H1 (cell line): Measurements from ENCODE around the gene GPR160. TPM values are rescaled to one million over a fixed set of nuclear protein-coding genes. Genes with fewer than 3 reads are reported as not detected.

Experiments used
- CTCF ChIA-PET: fragments of 300-600 bp; sonication (Branson Sonifier 250); formaldehyde crosslinking; loops from one replicate; lab custom pipeline; 2021; ENCODE audit not compliant: partially characterized antibody; lab: Charles Lee
- POLR2A ChIA-PET: fragments of 300-600 bp; sonication (Branson Sonifier 250); formaldehyde crosslinking; loops from one replicate; lab custom pipeline; 2021; ENCODE audit warnings: inconsistent platforms; ENCODE audit not compliant: partially characterized antibody; lab: Charles Lee
- DNase-seq, 2 experiments: peaks; one replicate each; pipeline versions ENCODE4 v3.0.0 to v3.0.0-alpha.2; 2010 to 2022; ENCODE audit warnings: low spot score in 2 of 2, low read depth in 1 of 2, mixed read lengths in 1 of 2
- FAIRE-seq: peaks from 2 replicates; lab custom pipeline; 2011; peaks lifted over from hg19 to GRCh38; lab: Jason Lieb, UNC
- H2AFZ ChIP-seq: 2 replicates; pipeline ENCODE4 v1.8.1; 2012; ENCODE audit warnings: low read length, inconsistent platforms
- H2AK5ac ChIP-seq: 2 replicates; pipeline ENCODE4 v1.6.1; 2013; ENCODE audit warnings: low read depth, low read length
- H2BK120ac ChIP-seq: replicated peaks from 2 replicates; pipeline ENCODE3; 2013; ENCODE audit warnings: low read depth, low read length, inconsistent platforms
- H2BK12ac ChIP-seq: 2 replicates; pipeline ENCODE4 v1.6.1; 2013; ENCODE audit warnings: low read depth, low read length
- H2BK15ac ChIP-seq: 2 replicates; pipeline ENCODE4 v1.6.1; 2013; ENCODE audit warnings: low read length
- H2BK20ac ChIP-seq: 2 replicates; pipeline ENCODE4 v1.6.1; 2013; ENCODE audit warnings: low read length
- H2BK5ac ChIP-seq: 2 replicates; pipeline ENCODE4 v1.6.1; 2013; ENCODE audit warnings: low read depth, low read length
- H3K14ac ChIP-seq: 2 replicates; pipeline ENCODE4 v1.6.1; 2013; ENCODE audit warnings: inconsistent platforms; ENCODE audit not compliant: insufficient read length
- H3K18ac ChIP-seq: 2 replicates; pipeline ENCODE4 v1.6.1; 2013; ENCODE audit warnings: low read length; ENCODE audit errors: extremely low read depth
- H3K23ac ChIP-seq: 2 replicates; pipeline ENCODE4 v1.6.1; 2013; ENCODE audit warnings: inconsistent platforms; ENCODE audit not compliant: insufficient read length
- H3K23me2 ChIP-seq: 2 replicates; pipeline ENCODE4 v1.6.1; 2013; ENCODE audit warnings: low read depth, low read length
- H3K27ac ChIP-seq: 2 replicates; pipeline ENCODE4 v1.6.1; 2011; ENCODE audit warnings: low read depth, low read length, inconsistent platforms
- H3K27me3 ChIP-seq, 4 experiments: replicated peaks in 1 of 4; 1 replicate in 1 of 4; 2 replicates in 3 of 4; pipeline versions ENCODE4 v1.6.1 to v1.8.1; 2011 to 2013; ENCODE audit warnings: low read length in 3 of 4, mild to moderate bottlenecking in 3 of 4, inconsistent platforms in 2 of 4, mixed read lengths in 2 of 4, moderate library complexity in 1 of 4; ENCODE audit not compliant: control insufficient read depth in 3 of 4, insufficient read depth in 3 of 4; ENCODE audit errors: extremely low read depth in 1 of 4
- H3K36me3 ChIP-seq, 4 experiments: 2 replicates each; pipeline versions ENCODE4 v1.6.1 to v1.8.1; 2011 to 2013; ENCODE audit warnings: mild to moderate bottlenecking in 4 of 4, low read length in 3 of 4, moderate library complexity in 2 of 4, control low read depth in 1 of 4, inconsistent platforms in 1 of 4; ENCODE audit not compliant: insufficient read depth in 4 of 4, control insufficient read depth in 2 of 4
- H3K4ac ChIP-seq: replicated peaks from 2 replicates; pipeline ENCODE3; 2013; ENCODE audit warnings: low read length, low read depth, mixed read lengths, inconsistent platforms; ENCODE audit not compliant: insufficient read length
- H3K4me1 ChIP-seq, 4 experiments: replicated peaks in 1 of 4; 1 replicate in 1 of 4; 2 replicates in 3 of 4; pipeline versions ENCODE4 v1.6.1 to v1.8.1; 2011 to 2013; ENCODE audit warnings: low read length in 3 of 4, inconsistent platforms in 2 of 4, mixed read lengths in 1 of 4; ENCODE audit not compliant: insufficient read depth in 4 of 4, control insufficient read depth in 3 of 4
- H3K4me2 ChIP-seq, 2 experiments: 2 replicates each; pipeline versions ENCODE4 v1.6.1 to v1.8.1; 2011 to 2013; ENCODE audit warnings: low read depth in 2 of 2, low read length in 2 of 2, control low read depth in 1 of 2, inconsistent platforms in 1 of 2, mild to moderate bottlenecking in 1 of 2; ENCODE audit not compliant: insufficient read depth in 1 of 2
- H3K4me3 ChIP-seq, 4 experiments: fragments of 200-600, 300-600 bp in 1 of 4; sonication (generic), shearing (Covaris generic), sonication (Bioruptor Twin) in 1 of 4; 2 replicates each; pipeline versions ENCODE4 v1.5.1 to v1.8.1; 2011 to 2016; ENCODE audit warnings: low read length in 4 of 4, low read depth in 3 of 4, control low read depth in 2 of 4, inconsistent platforms in 2 of 4, mild to moderate bottlenecking in 2 of 4, mixed read lengths in 1 of 4, moderate library complexity in 1 of 4; ENCODE audit not compliant: insufficient read depth in 2 of 4; ENCODE audit errors: extremely low read depth in 1 of 4
- H3K56ac ChIP-seq: replicated peaks from 2 replicates; pipeline ENCODE3; 2013; ENCODE audit warnings: low read depth, mild to moderate bottlenecking, mixed read lengths, low read length, inconsistent platforms; ENCODE audit not compliant: insufficient read length
- H3K79me1 ChIP-seq: 2 replicates; pipeline ENCODE4 v1.6.1; 2013; ENCODE audit warnings: low read depth, low read length, control low read depth
- H3K79me2 ChIP-seq, 2 experiments: 2 replicates each; pipeline versions ENCODE4 v1.6.1 to v1.8.1; 2012 to 2013; ENCODE audit warnings: low read length in 2 of 2, mild to moderate bottlenecking in 2 of 2, inconsistent platforms in 1 of 2; ENCODE audit not compliant: insufficient read depth in 2 of 2, control insufficient read depth in 1 of 2
- H3K9ac ChIP-seq, 4 experiments: replicated peaks in 1 of 4; 1 replicate in 1 of 4; 2 replicates in 3 of 4; pipeline versions ENCODE4 v1.6.1 to v1.8.1; 2011 to 2013; ENCODE audit warnings: low read depth in 3 of 4, low read length in 3 of 4, control low read depth in 2 of 4, mild to moderate bottlenecking in 2 of 4, moderate library complexity in 2 of 4, inconsistent platforms in 1 of 4; ENCODE audit errors: extremely low read depth in 1 of 4
- H3K9me3 ChIP-seq, 2 experiments: 2 replicates each; pipeline versions ENCODE4 v1.6.1 to v1.8.1; 2012 to 2013; ENCODE audit warnings: mild to moderate bottlenecking in 2 of 2, moderate library complexity in 2 of 2, control low read depth in 1 of 2, inconsistent platforms in 1 of 2, low read depth in 1 of 2, low read length in 1 of 2, mixed read lengths in 1 of 2; ENCODE audit not compliant: insufficient read depth in 2 of 2
- H4K20me1 ChIP-seq, 2 experiments: replicated peaks in 1 of 2; 2 replicates each; pipeline versions ENCODE3 to v1.8.1; 2011 to 2013; ENCODE audit warnings: inconsistent platforms in 2 of 2, low read length in 2 of 2, mild to moderate bottlenecking in 1 of 2; ENCODE audit not compliant: insufficient read depth in 2 of 2, control insufficient read depth in 1 of 2
- H4K5ac ChIP-seq: 2 replicates; pipeline ENCODE4 v1.6.1; 2013; ENCODE audit warnings: low read length, low read depth, mixed read lengths, inconsistent platforms; ENCODE audit not compliant: insufficient read length
- H4K8ac ChIP-seq: 2 replicates; pipeline ENCODE4 v1.8.0; 2013; ENCODE audit warnings: mild to moderate bottlenecking, moderate library complexity, low read length, inconsistent platforms; ENCODE audit not compliant: insufficient read depth; ENCODE audit errors: extremely low read depth
- H4K91ac ChIP-seq: replicated peaks from 2 replicates; pipeline ENCODE3; 2013; ENCODE audit warnings: low read length, mixed read lengths, inconsistent platforms; ENCODE audit not compliant: insufficient read length
- CHD2 ChIP-seq: IDR thresholded peaks from 2 replicates; pipeline ENCODE4 v1.6.1; 2012; ENCODE audit warnings: low read length, improper control_type of control experiment
- JUN ChIP-seq: IDR thresholded peaks from 2 replicates; pipeline ENCODE4 v1.6.1; 2011; ENCODE audit warnings: low read depth, mild to moderate bottlenecking, improper control_type of control experiment, low read length
- RNF2 ChIP-seq: fragments of 200-900, 300-1000 bp; sonication (generic); IDR thresholded peaks from 2 replicates; pipeline ENCODE4 v1.7.1; 2016; ENCODE audit warnings: borderline replicate concordance, low read depth, mild to moderate bottlenecking, antibody characterized with exemption, low read length; ENCODE audit not compliant: poor library complexity, severe bottlenecking; ENCODE audit errors: missing control alignments
- SAP30 ChIP-seq: fragments of 300-600 bp; sonication (generic); IDR thresholded peaks from 2 replicates; pipeline ENCODE4 v1.7.1; 2012; ENCODE audit warnings: low read length, moderate library complexity, mild to moderate bottlenecking, inconsistent platforms; ENCODE audit not compliant: insufficient read depth, insufficient replicate concordance
- SIN3A ChIP-seq, 2 experiments: IDR thresholded peaks in 1 of 2; conservative IDR thresholded peaks in 1 of 2; 2 replicates each; pipeline ENCODE4 v1.6.1; 2011 to 2012; ENCODE audit warnings: low read length in 2 of 2, improper control_type of control experiment in 1 of 2, low read depth in 1 of 2, mild to moderate bottlenecking in 1 of 2
- SIX5 ChIP-seq: IDR thresholded peaks from 2 replicates; pipeline ENCODE4 v1.6.1; 2011; ENCODE audit warnings: mild to moderate bottlenecking, low read depth, low read length
- SP2 ChIP-seq: IDR thresholded peaks from 2 replicates; pipeline ENCODE4 v1.6.1; 2012; ENCODE audit warnings: mild to moderate bottlenecking, low read length, inconsistent platforms
- TBP ChIP-seq: IDR thresholded peaks from 2 replicates; pipeline ENCODE4 v1.6.1; 2011; ENCODE audit warnings: low read depth, low read length, improper control_type of control experiment
- WGBS, 2 experiments: shearing (Covaris generic) in 1 of 2; methylation state at CpG; one replicate each; pipeline versions ENCODE4 v1.1.6 to v1.1.7; 2013 to 2015; ENCODE audit warnings: low lambda C conversion rate in 2 of 2, mixed read lengths in 2 of 2, inconsistent platforms in 1 of 2, low coverage in 1 of 2, missing lambda C conversion rate in 1 of 2; ENCODE audit not compliant: insufficient replicate concordance in 2 of 2, insufficient coverage in 1 of 2, insufficient read length in 1 of 2; ENCODE audit errors: extremely low coverage in 1 of 2, missing lambda C conversion rate in 1 of 2; 5-methylcytosine and 5-hydroxymethylcytosine counted together
- polyA plus RNA-seq, 7 experiments: library from polyadenylated mRNA; depleted of rRNA in 3 of 7; stranded (reverse) in 5 of 7; unstranded in 2 of 7; fragments of >200 nt in 5 of 7; fragments of 200-250 nt in 2 of 7; gene quantifications; 1 replicate in 5 of 7; 2 replicates in 1 of 7; 4 replicates in 1 of 7; pipeline versions ENCODE4 v1.2.1 to v1.2.3, GENCODE V29; 2011 to 2013; ENCODE audit warnings: missing spikeins in 2 of 7, mixed read lengths in 2 of 7
- total RNA-seq: library from RNA; stranded (reverse); fragmentation: NEBNext Ultra II Directional; extraction: Animal tissue kit (Norgen Biotek cat#: 25700); gene quantifications from 2 replicates; pipeline ENCODE4 v1.2.1, GENCODE V29; 2021

GPR160 gene
- total and polyA plus RNA-seq, 2 of the 8 experiments (the other 6 are each of a cell fraction or from before 2014, with no cell fraction given): 14.3 to 16.6 TPM

GRCh38 chr3:170002879-170003278 is 34.9 kb upstream of the GPR160 start:
- no peak overlapping the region for H3K4me2 ChIP-seq
- no peak overlapping the region for H3K14ac ChIP-seq
- no peak overlapping the region for H2BK20ac ChIP-seq
- H3K79me1 ChIP-seq: no peaks in the 10 kb centered on the region
- POLR2A ChIA-PET: interaction anchor here (1.1 kb wide), 1 partner anchor 11 kb away, joined by 4 read pairs; no protein-coding TSS in a partner anchor
- H3K56ac ChIP-seq: no peak overlapping the region
- TF ChIP-seq SIX5: no peak
- TF ChIP-seq RNF2: no peak
- TF ChIP-seq JUN: no peak
- TF ChIP-seq TBP: no peak
- TF ChIP-seq SP2: no peak
- TF ChIP-seq SIN3A (conservative IDR thresholded peaks at IDR 0.05 in 1 of 2, IDR thresholded peaks at IDR 0.05 in 1 of 2; ENCODE audit: low read depth in 1 of 2, low read length in 2 of 2): no peak
- no peak for TF ChIP-seq SAP30
- no peak for TF ChIP-seq CHD2
- TF ChIP-seq, all 59 proteins: peak for 0
- no peak for FAIRE-seq
- no peaks in the 10 kb centered on the region for H3K36me3 ChIP-seq
- no peak overlapping the region for H3K27ac ChIP-seq
- H2BK15ac ChIP-seq: no peak overlapping the region
- H3K4me3 ChIP-seq: no peak overlapping the region
- no peaks in the 10 kb centered on the region for H3K23me2 ChIP-seq
- H3K9ac ChIP-seq: no peak overlapping the region
- no peak overlapping the region for H2BK120ac ChIP-seq
- H2AFZ ChIP-seq: no peak overlapping the region
- H3K23ac ChIP-seq: no peak overlapping the region
- H4K8ac ChIP-seq: no peak overlapping the region
- H3K4me1 ChIP-seq: no peaks in the 10 kb centered on the region
- H4K20me1 ChIP-seq: no peaks in the 10 kb centered on the region
- no peak for DNase-seq
- no peak overlapping the region for H3K18ac ChIP-seq
- CTCF ChIA-PET: interaction anchor here (2.8 kb wide), 1 partner anchor 18 kb away, joined by 9 read pairs; no protein-coding TSS in a partner anchor
- no peak overlapping the region for H2BK12ac ChIP-seq
- H3K79me2 ChIP-seq: no peaks in the 10 kb centered on the region
- no peaks in the 10 kb centered on the region for H3K27me3 ChIP-seq
- no peak overlapping the region for H2AK5ac ChIP-seq
- H4K5ac ChIP-seq: no peak overlapping the region
- H3K4ac ChIP-seq: no peak overlapping the region
- H4K91ac ChIP-seq: no peak overlapping the region
- no peak overlapping the region for H2BK5ac ChIP-seq
- 94% methylated on average over 1 of the region's 1 CpG; no CpG with 5 or more reads in 1 of the 2 experiments for WGBS, 2 experiments
- no peaks in the 10 kb centered on the region for H3K9me3 ChIP-seq
